ENCODE measurements around the gene RNASET2.
A peak's percentile ranks its signal among the peaks of the same experiment; 100 is the strongest.
"Not testable (repeated sequence)": the region's sequence is repeated elsewhere in the genome, so short reads cannot be mapped to it uniquely, and the experiment has no call there.

Gene RNASET2

DNA sequence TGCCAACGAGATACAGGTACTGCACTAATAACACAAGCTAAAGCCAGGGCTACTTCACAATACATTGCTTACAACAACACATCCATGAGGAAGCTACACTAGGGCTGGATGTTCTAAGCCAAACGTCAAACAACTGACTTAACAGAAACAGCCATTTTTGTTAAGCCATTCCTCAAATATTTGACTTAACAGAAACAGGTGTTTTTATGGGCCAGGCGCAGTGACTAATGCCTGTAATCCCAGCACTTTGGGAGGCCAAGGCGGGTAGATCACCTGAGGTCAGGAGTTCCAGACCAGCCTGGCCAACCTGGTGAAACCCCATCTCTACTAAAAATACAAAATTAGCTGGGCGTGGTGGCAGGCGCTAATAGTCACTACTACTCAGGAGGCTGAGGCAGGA lies 7.6 kb downstream of the RNASET2 start:
- not testable (repeated sequence) for DNase-seq (ENCODE audit: low spot score); FAIRE-seq

DNA sequence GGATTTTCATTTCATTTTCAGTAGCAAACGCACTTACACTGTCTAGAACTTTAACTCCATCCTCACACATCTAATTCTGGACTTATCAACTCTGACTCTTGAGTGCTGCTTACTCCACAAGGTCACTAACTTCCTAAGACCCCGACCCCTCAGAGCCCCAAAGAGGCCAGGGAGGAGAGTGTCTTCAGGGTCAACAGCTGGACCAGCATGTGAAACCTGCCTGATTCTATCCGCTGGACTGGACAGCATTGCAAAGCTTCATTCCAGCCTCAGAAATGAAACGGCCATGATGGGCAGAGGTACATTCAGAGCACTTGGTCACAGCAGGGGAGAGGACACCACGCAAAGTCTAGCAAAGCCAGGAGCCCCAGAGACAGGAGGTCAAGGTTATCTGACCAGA lies 9.1 kb downstream of the RNASET2 start:
- FAIRE-seq (no peak), DNase-seq (ENCODE audit: low spot score) (no peak)

DNA sequence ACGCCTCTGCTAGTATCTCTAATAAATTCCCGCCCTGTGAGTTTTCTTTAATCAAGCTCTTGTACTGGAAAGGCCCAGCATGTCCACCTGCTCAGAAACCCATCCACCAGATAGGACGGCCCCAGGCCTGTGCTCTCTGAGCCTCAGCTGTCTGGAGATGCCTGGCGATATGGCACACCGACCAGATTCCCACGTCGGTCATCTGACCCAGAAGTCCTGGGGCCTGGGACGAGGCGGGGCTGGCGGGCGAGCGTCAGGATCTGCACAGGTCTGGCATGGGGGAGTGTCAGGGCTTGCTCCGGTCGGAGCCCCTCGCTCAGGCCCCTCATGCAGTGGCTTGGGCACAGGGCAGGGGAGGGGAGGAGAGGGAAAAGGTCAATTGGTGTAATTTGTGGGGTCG lies 10.2 kb downstream of the RNASET2 start:
- FAIRE-seq = no peak
- no peak for DNase-seq (ENCODE audit: low spot score)

DNA sequence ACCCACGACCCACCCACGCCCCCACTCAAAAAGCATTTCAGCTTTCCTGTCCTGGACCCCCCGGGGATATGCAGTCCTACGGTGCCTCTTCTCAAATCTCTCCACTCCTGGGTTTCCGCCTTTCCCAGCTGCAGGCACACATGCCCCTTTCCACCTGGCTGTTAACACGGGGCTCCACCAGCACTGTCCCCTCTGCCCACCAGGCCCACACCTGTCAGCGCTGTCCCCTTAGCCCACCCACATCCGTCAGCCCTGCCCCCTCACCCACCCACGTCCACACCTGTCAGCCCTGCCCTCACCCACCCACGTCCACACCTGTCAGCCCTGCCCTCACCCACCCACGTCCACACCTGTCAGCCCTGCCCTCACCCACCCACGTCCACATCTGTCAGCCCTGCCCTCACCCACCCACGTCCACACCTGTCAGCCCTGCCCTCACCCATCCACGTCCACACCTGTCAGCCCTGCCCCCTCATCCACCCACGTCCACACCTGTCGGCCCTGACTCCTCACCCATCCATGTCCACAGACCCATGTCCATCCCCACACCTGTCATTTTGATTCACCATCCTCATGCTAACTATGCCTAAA lies 11.6 kb downstream of the RNASET2 start:
- DNase-seq (ENCODE audit: low spot score) (no peak), FAIRE-seq (no peak)

DNA sequence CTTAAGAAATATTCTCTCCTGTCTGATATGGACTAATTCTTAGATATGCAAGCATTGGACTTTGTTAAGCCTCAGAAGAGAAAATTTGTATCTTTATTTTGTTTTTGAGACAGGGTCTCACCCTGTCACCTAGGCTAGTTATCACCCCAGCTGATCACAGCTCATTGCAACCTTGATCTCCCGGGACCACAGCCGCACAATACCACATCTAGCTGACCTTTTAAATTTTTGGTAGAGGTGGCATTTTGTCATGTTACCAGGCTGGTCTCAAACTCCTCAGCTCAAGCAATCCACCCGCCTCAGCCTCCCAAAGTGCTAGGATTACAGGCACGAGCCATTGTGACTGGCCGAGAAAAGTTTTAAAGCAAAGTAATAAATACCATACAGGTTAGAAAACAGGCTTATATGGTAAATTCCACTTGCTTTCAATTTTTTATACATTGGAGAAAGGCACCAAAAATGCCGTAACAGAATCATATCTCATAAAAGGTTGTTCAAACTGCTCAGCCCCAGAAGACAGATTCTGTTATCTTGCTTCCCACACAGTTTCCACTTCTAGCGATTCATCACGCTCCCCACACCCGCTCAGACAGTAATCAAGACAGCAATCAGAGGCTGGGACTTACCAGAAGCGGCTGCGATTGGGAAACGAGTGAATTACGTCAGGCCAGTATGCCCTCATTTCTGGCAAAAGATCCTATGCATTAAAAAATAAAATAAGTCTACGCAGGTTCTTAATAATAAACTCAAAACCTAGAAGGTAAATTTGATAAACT lies 13.8 kb downstream of the RNASET2 start:
- FAIRE-seq = no peak
- no peak for DNase-seq (ENCODE audit: low spot score)

DNA sequence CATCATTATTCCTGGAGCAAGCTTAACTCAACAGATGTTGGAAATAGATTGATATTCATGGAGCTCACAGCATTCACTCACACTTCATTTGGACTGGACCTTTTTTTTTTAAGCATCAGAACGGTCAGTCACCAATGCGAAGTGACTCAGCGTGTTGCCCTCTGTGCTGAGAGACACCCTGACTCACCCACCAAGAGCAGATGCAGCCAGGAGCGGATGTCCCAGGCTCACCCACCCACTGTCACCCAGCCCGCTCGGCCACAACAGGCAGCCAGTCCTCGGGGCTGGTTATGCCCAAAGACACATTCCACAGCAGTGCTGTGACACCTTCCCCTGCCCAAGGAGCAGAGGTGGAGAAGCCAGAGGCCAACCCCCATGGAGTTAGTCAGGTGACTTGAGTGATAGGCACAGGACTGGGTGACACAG lies 15.7 kb downstream of the RNASET2 start:
- FAIRE-seq (peak; percentile 93), DNase-seq (ENCODE audit: low spot score) (peak; percentile 89)

DNA sequence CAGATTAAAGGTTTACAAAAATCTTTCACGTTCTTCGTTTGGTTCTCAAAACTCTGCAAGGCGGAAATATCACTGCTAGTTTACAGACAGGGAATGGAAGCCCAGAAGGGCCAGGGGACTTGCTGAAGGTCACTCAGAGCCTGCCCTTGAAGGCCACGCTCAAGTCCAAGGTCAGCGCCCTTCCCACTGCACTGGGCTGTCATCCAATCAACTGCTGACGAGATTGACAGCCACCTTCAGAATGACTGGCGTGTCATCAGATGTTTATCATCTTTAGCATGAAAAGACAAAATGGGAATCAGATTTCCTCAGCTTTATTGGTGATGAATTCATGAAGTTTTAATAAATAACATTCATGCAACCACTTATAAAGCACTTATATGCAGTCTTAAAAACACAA lies 16.5 kb downstream of the RNASET2 start:
- FAIRE-seq = no peak
- no peak for DNase-seq (ENCODE audit: low spot score)

DNA sequence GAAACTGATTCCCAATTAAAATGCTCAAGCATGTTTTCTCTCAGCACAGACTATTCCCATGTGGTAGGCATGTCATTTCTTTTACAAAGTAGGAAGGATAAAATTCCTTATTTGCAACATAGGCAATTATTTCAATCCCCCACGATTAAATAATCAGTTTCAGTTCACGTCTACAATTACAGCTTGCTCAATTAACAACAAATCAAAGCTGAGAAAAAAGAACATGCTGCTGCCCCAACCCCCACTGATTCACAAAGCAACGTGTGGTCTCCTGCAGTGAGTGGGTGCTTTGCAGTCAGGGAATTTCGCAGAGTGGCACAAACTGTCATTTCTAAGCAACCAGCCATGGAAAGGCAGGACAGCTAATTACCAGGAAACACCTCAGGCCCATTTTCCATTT lies 17.0 kb downstream of the RNASET2 start:
- FAIRE-seq (no peak), DNase-seq (ENCODE audit: low spot score) (no peak)

DNA sequence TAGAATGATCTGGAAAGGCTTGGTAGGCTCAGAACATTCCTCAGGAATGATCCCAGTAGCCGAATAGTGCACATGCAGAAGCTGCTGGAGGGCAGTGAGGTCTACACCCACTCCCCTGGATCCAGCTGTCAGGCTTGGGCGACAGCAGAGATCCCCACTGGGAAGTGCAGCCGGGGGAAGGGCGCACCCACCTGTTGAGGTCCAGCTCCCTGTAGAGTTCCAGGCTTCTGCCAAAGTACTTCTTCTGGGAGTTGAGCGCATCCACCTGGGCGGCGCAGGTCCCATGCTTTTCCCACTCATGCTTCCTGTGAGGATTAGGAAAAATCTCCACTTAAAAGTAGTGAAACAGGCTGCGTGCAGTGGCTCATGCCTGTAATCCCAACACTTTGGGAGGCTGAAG lies 17.6 kb downstream of the RNASET2 start:
- FAIRE-seq (no peak), DNase-seq (ENCODE audit: low spot score) (no peak)

DNA sequence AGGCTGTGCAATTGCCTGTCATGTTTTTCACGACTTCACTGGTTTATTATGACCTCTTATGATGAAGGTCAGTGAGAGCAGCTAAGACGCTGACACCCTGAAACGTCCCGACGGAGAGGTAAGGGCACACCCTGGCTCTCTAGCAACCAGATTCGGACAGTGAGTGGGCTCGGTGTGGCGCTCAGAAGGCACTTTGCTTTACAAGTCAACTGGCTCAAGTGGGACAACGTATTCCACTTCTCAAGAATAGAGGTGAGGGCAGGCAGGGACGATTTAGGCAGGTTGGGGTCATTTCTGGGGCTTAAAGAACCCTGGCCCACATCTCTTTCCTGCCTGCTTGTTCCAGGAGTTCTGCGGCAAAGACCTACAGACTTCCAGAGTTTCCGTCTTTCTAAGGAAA lies 18.2 kb downstream of the RNASET2 start:
- DNase-seq (ENCODE audit: low spot score) = no peak
- no peak for FAIRE-seq

DNA sequence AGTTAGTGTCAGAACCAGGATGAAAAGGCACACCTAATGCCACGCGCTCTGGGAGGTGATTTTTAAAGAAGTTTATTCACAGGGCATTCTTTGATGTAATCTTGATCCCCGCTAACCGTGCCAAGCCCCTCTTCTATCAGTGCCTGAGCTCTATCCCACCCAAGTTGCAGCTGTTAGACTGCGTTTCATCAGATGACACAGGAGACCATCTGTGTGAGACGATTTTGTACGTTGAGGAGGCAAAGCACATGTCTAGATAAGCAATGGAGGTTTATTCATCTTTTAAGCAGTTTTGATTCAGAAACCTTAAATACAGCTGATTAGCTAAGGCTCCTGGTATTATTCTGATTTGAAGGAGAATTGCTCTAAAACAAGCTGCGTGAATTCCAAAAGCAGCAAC lies 18.6 kb downstream of the RNASET2 start:
- DNase-seq (ENCODE audit: low spot score) (no peak), FAIRE-seq (no peak)

DNA sequence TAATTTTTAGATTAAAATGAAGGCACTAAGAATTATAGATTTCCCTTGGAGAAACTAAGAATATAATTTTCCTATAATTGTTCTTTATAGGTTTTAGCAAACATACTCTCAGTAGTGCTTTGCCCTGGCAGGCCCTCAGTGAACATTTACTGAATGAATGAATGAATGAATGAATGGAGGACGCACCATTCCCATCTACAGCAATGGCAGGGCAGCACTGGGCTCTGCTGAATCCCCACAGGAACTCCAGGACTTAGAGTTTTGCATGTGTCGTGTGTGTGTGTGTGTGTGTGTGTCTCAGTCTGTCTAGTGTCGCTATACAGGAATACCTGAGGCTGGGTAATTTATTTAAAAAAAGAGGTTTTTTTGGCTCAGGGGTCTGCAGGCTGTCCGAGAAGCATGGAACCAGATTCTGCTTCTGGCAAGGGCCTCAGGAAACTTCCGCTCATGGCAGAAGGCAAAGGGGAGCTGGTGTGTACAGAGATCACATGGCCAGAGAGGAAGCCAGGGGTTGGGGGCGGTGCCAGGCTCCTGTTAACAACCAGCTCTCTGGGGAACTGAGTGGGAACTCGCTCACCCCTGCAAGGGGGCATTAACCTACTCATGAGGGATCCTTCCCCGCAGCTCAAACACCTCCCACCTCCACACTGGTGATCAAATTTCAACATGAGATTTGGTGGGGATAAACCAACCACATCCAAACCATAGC lies 20.1 kb downstream of the RNASET2 start:
- FAIRE-seq = no peak
- DNase-seq (ENCODE audit: low spot score) = no peak

DNA sequence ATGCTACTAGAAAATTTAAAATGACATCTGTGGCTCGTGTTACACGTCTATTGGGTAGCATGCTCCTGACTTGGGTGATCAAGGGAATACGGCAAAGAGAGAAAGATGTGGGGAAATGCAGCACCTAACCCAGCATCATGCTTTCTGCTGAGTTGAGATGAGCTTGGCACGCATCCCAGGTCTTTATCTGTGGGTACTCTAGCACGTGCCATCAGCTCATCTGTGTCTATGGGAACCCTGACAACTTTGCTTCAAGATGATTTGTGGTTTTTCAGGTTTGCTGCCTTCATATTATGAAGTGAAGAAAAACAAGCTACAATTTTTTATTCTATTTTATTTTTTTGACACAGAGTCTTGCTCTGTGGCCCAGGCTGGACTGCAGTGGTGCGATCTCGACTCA lies 21.0 kb downstream of the RNASET2 start:
- no peak for DNase-seq (ENCODE audit: low spot score)
- FAIRE-seq = no peak

DNA sequence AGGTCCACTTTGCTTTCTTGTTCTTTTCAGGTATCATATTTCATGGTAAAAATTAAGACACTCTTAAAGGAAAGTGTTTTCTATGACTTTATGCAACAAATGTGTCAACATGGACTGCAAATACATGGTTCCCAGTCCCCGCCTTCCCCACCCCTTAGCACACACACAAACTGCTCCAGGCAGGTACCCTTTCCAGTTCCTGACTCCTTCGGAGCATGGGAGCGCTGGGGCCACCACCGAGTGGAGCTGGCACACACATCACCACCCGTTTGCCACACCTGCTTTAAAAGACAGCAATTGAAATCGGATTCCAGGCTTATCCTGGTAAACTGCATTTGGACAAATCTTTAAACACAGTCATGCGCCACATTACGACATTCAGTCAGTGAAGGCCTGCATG lies 22.2 kb downstream of the RNASET2 start:
- no peak for DNase-seq (ENCODE audit: low spot score)
- FAIRE-seq = no peak

DNA sequence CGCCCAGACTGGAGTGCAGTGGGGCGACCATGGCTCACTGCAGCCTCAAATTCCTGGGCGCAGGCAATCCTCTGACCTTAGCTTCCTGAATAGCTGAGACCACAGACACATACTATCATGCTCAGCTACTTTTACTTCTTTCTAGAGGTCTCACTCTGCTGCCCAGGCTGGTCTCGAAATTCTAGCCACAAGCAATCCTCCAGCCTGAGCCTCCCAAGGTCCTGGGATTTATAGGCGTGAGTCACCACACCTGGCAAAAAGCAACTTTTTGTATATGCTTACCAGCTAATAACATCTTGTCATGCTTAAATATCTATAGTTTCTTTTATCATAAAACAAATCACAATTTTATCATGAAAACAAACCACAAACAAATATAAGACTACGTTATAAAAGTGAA lies 23.0 kb downstream of the RNASET2 start:
- no peak for FAIRE-seq
- DNase-seq (ENCODE audit: low spot score) = no peak

DNA sequence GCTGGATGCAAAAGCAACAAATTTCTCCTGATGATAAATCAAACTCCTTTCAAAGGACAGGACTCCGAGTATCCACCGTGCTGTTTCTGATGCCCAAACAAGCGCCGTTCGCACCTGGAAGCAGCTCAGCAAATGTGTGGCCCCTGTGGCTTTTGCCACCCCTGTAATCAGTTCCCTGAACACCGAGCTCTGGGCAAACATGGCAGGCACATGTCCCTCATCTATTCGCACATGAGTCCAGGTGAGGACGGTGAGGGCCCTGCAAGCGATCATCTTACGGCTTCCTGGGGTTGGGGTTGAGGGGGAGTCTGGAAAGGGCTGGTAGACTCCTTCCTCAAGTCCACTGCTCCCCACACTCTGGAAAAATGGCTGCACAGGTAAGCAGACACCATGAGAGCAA lies 23.7 kb downstream of the RNASET2 start:
- DNase-seq (ENCODE audit: low spot score) = no peak
- FAIRE-seq = no peak

DNA sequence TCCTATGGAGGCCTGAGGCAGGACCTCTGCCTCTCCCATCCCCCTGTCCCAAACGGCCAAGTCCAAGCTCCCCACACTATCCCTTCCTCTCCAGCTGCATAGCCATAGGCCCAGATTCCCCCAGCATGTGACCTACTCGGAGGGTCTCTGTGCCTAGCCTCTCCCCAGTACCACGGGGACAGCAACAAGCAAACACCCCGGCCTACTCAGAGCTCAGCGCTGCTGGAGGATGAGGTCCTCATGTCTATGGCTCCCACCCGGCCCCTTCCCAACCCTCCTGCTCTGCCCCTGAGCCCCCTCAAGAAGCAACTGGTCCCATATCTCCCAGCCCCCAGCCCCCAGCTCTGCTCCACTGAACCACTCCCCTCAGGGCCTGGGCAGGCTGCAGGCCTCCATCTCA lies 24.2 kb downstream of the RNASET2 start:
- DNase-seq (ENCODE audit: low spot score) (no peak), FAIRE-seq (no peak)

DNA sequence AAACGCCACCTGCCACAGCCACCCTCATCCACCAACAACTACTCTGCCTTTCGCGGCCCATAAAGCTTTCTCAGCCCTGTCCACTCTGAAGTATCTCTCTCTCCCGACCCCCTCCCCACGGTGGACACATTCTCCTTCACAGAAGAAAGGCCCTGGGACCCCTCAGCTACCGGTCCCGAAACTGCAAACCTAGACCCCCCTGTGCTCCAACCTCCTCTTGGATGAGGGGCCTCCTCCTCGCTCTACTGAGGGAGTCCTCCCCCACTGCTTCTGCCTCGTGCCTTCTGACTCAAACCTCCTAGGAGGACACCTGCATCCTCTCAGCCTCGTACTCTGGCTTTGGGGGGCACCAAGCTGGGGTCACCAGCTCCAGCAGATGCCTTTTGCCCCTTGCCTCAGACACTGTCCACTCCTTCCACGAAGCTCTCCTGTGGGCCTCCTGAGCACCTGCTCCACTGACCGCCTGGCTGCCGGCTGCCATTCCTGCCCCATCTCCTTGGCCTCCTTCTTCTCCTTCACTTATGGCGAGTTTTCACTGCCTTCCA lies 24.9 kb downstream of the RNASET2 start:
- DNase-seq (ENCODE audit: low spot score) (no peak), FAIRE-seq (no peak)

DNA sequence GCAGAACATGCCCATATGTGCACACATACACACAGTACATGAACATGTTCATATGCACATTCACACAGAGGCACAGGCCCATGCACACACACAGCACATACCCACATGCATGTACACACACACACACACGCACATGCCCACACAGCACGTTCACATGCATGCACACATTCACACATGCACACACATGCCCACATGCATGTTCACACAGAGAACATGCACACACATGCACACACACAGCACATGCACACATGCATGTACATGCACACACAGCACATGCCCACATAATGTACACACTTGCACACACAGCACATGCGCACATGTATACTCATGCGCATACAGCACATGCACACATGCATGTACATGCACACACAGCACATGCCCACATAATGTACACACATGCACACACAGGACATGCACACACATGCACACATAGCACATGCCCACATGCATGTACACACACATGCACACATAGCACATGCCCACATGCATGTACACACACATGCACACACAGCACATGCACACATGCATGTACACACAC lies 25.9 kb downstream of the RNASET2 start:
- no peak for FAIRE-seq

DNA sequence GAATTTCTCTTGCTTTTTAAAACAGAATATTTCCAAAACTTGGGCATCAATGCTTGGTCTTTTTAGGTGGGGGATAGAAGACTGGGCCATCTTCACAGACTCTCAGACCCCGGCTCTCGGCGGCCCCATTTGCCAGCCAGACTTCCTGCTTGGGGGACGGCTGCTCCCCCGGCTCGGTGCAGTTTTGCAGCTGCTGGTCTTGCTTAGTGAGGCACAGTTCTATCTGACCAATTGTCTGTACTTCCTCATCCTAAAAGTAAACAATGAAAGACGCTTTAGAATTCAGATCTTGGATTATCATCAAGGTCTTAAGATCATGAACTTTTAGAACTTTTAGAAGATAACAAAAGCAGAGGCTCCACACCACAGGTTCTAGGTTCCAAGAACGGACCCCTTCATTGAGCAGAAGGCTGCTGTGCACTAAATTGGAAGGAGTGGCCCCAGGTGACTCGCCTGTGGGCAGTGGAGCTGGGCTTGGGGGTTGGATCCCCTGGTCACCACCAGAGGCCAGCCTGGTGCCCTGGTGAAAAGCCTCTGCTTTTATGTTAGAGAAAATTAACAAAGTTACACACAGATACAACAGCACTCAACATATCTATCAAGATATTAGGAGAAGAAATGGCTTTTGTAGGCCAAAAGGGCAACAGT lies 26.7 kb downstream of the RNASET2 start:
- no peak for FAIRE-seq
- DNase-seq (ENCODE audit: low spot score) = no peak

More for the DNA sequence above, 25.9 kb downstream of the RNASET2 start:
- DNase-seq (ENCODE audit: low spot score) = no peak

Measured in RCC 7860 (cell line).